NCI-H1694 treated with DMSO at 0.1 percent for 48 hours (cell line): ENCODE measurements around the gene NDUFAF2.

ENCODE experiments used
- DNase-seq: peaks from one replicate; lab custom pipeline; 2025; lab: John Stamatoyannopoulos, UW

NDUFAF2 gene

DNA sequence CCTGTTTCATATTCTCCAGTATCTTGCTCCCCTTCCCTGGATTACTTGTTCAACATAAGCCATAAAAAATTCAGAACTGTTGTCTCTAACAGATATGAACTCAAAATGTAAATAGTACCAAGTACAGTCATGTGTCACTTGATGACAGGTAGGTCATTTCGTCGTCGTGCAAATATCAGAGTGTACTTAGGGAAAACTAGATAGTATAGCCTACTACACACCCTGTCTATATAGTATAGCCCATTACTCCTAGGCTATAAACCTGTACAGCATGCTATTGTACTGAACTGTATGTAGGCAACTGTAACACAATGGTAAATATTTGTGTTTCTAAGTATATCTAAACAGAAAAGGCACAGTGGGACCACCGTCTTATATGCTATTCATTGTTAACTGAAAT is 178.1 kb downstream of the NDUFAF2 start:
- DNase-seq, result no peak

DNA sequence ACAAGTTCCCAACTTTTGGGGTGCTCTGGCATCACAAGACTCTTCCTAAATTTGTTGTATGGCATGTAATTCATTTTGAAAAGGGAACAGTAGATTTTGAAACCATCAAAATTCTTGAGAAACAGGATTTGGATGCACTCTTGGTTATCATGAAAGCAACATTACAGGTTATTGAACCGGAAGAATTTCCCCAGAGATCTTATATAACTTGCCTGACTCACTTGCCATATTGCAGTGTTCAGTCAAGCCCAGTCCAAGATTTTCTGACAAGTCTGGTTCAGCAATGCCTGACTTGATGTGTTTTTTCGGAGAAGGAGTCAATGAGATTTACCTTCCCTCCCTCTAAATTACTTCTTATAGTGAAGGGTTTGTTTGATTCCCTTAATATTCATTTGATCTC is 185.3 kb downstream of the NDUFAF2 start:
- no peak for DNase-seq

- no peak for DNase-seq
Observed at GRCh38 chr5:61132559-61132958, 187.6 kb downstream of the NDUFAF2 start.

GRCh38 chr5:61137835-61138234 is 192.8 kb downstream of the NDUFAF2 start:
- DNase-seq, result no peak

- no peak for DNase-seq
Observed at GRCh38 chr5:61139094-61139873, 194.3 kb downstream of the NDUFAF2 start.

DNA sequence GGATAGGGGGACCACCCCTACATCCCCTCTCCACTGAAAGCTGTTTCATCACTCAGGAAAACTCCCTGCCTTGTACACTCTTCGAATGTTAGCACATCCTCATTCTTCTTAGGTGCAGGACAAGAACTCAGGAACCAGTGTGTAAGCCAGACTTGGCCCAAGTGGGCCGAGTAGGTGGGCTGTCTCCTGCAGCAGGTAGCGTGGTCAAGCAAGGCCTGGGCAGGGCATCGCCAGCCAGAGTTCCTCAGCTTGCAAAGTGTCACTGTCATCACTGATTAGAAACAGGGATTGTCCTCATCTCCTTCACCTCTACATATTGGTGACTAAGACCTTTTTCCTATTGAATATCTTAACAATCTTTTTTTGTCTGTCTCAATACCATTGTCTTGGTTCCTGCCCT is 194.9 kb downstream of the NDUFAF2 start:
- no peak for DNase-seq

GRCh38 chr5:61141801-61142200 is 196.8 kb downstream of the NDUFAF2 start:
- no peak for DNase-seq

- DNase-seq, result no peak
Observed at GRCh38 chr5:61142391-61142790, 197.4 kb downstream of the NDUFAF2 start.

GRCh38 chr5:61142811-61143210 is 197.8 kb downstream of the NDUFAF2 start:
- DNase-seq, result no peak

DNA sequence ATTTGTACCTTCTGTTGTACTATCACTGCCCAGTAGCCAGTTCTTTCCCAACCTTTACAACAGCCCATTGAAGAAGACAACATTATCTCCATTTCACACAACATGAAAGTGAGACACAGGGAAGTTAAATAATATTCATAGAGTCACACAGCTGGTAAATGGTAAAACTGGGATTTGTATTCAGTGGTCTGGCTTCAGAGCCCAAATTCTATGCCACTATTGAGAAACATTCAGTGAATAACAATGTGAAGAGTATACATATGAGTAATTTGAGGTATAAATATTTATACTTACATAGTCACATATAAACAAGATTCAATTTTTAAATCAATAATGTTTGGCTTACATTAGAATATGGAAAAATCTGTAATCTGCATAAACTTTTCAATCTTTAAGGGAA is 203.5 kb downstream of the NDUFAF2 start:
- no peak for DNase-seq

DNA sequence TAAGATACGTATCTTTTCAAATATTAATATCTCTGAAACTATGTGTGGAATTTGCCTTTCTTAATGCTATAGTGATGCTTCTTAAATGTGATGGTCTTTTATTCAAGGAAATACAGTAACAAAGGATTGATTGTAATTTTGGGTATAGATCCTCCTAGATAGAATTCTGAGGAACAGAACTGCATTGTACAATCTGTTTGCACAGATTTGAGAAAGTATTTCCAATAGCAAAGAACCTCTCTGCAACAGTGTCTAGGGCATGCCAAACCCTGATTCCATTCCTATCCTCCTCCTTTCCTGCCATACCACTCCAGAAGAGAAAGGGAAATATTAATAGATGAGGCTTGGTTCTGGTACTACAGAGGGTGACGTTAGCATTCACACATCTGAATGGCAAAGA is 206.9 kb downstream of the NDUFAF2 start:
- no peak for DNase-seq

GRCh38 chr5:61159070-61159469 is 214.1 kb downstream of the NDUFAF2 start:
- no peak for DNase-seq

DNA sequence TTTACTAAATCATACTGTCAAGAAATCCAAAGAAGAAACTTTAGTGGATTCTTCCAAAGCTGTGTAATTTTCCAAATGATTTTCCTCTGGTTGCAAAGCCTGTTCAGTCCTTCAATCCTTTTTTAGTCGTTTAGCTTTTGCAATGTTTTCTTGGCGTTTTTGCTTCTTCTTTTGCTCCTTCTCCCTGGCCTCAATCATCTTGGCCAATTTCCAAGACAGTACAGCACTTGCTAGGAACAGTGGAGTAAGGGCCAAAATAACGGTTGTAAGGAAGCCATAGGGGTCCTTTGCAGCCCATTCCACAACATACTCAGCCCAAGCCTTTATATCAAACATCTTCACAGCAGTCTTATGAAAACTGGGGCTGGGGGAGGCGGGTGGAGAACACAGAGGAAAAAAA is 214.8 kb downstream of the NDUFAF2 start:
- no peak for DNase-seq

DNA sequence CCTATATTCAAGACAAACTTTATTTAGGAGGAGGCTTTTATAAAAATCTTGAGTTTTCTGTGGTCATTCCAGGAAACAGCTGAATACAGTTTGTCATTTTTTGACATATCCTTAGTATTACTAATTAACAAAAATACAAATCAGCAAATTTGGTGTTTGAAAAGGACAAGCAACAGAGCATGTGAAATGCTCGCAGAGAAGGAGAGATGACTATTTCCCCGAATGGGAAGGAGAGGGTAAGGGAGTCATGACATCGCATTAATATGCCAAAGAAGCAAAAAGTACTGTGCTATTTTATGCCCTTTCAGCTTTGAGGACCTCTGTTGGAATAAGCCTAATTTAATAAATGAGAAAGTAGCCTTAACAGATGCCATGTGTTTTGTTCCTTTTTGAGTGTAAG is 215.5 kb downstream of the NDUFAF2 start:
- no peak for DNase-seq

DNA sequence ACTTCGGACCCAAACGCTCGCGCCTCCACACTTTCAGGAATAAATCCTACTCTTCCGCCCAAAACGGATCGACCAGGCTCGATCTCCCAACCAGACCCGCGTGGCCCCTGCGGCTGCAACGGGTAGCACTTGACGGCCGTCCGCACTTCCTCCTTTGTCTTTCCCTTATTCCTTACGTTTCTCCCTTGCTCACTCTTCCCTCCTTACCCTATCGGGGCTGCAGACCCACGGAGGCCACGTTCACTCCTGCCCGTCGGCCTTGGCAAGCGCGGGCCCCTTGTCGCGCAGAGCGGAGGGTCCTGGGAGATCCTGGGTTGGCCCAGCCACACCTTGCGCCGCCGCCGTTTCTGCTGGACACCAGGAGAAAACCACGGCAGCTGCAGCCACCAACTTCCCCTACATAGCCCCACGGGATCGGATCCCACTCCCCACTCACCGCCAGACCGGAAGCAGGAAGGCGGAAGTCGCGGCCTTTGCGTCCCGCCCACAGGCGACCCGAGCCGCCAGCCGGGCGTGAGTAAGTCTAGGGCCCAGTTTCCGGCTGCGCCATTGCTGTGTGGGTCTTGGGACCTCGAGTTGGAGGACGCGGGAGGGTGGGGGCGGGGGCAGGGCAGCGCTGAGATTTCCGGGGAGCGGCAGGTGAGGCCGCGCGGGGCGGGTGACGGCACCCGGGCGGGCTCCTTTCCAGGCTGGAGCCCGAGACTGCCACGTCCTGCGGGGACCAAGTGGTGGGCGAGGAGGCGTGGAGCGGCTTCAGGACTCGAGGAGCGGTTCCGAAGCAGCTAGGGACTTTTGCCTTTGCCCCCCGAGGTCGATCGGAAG is 217.2 kb downstream of the NDUFAF2 start, which contains the start of gene SMIM15:
Gene SMIM15 (minus strand): TSS at position 459 of the 822 bp plus-strand sequence. CDS start 2,297 bp downstream, outside the sequence.
- peak; percentile 71 for DNase-seq

DNA sequence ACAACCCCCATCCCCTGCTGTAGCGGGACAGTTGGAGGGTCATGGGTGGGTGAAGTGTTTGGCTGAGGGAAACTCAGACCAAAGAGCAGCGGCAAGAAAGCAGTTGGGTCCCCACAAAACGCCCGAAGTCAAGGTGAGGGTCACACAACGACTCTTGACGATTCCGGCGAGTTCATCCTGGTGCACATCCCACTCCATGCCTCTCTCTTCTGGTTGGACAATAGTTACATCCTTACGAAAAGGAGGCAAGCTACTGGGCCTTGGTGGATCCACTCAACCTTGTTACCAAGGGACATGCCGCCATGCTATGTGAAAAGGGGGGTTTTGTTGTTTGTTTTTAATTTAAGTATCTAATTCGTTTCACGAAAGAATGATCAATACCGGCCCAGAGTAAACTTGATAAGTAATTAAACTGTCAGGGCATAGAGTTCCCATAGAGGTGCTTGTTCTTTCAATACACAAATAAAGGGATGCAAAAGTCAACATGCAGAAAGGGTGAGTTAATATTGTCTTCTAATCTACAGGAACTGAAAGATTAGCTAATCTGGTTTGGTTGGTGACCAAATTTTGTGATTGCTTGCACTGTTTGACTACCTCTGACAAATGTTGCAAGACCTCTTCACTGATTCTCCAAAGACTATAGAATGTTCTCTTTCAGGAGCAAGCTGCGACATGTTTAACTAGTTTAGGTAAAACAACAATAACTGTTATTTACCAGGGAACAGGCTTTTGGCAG is 218.0 kb downstream of the NDUFAF2 start:
- peak; percentile 24 for DNase-seq

DNA sequence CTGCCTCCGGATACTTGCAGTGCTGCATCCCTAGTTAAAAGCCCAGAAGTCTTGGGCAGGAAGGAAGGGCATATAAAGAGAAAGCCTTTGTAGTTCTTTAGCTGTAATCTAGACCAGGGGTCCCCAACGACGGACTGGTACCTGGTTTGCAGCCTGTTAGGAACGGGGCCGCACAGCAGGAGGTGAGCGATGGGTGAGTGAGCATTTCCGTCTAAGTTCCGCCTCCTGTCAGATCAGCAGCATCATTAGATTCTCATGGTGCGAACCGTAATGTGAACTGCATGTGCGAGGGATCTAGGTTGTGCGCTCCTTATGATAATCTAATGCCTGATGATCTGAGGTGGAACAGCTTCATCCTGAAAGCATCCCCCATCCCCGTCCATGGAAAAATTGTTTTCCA is 218.9 kb downstream of the NDUFAF2 start:
- no peak for DNase-seq

DNA sequence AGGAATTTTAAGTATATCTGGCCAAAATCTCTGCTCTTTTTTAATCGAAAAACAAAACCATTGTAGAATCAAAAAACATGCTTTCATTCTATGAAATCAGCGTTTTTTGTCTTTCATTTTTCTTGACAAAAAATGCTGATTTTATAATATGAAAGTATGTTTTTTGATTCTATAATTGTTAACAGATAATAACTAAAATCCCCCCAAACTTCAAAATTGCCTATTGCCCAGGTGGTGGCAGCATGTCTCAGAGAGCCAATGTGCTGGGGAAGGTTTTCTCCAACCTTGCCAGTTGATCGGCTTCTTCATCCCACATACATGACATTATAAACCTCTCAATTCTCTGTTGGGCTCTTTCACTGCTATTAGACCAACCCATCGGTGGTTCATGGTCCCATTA is 222.4 kb downstream of the NDUFAF2 start:
- peak; percentile 52 for DNase-seq

DNA sequence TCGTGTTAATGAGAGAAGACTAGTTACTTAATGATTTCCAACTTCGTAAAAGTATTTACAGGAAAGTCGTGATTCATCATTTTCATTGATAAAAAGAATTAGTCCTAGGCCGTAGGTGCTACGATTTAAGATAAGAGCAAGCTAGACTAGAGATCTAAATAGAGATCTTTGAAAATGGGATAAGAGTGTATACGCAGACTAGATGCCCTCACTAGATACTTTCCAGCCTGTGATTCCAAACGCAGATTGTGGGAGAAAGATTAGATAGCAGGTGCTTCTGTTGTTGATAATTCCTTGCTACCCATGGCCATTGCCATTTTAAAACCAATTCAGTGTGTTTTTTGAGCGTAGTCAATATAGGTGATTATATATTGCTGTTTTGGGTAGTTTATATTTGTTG is 223.9 kb downstream of the NDUFAF2 start:
- no peak for DNase-seq

GRCh38 chr5:61171479-61171878 is 226.5 kb downstream of the NDUFAF2 start:
- no peak for DNase-seq

DNA sequence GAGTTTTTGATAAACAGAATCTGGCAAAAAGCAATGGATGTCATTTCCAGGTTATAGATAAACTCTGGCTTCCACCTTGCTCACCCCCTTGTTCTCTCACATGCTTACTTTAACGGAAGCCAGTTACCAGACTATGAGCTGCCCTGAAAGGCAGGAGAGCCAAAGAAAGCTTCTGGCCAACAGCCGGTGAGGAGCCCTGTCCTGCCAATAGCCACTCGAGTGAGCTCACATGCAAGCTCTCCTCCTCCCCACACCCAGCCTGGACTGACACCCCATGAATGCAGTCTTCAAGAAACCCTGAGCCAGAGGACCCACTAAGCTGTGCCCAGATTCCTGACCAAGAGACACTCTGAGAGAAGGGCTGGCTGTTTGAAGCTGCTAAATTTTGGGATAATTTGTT is 231.6 kb downstream of the NDUFAF2 start:
- DNase-seq, result no peak

GRCh38 chr5:61177070-61177469 is 232.1 kb downstream of the NDUFAF2 start:
- no peak for DNase-seq

DNA sequence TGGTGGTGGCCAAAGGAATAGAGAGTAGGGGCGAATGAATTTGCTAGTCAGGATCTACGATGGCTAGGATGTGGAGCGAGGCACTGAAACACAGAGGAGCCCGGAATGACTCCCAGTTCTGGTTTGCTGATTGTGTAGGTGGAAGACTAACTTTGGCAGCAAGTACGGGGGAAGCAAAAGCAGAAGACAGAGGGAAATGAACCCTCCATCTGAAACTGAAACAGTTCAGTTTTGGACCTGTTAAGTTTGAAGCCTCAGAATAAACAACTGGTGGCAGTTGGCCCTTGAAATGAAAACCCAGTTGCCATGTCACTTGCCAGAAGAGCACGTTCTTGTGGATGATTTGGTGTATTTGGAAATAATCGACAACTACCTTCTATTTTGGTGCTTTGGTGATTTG is 232.7 kb downstream of the NDUFAF2 start:
- DNase-seq, result no peak
